K562 (cell line): Measurements from ENCODE around the gene PRKCE. TPM values are rescaled to one million over a fixed set of nuclear protein-coding genes. Genes with fewer than 3 reads are reported as not detected.

Source experiments
- ATAC-seq: fragments of 200-7000 bp; cut with Tn5 transposase; 3 replicates; pipeline ENCODE4 v1.9.1; 2020; ENCODE audit warnings: moderate library complexity
- BruUV-seq: library from RNA; stranded (reverse); fragments of 400-500 nt; replicated peaks from 2 replicates; lab custom pipeline; 2021; lab: Mats Ljungman, UMichigan
- CTCF ChIA-PET: fragments of 300-600 bp; formaldehyde crosslinking; extraction: SDS; loops from one replicate; lab custom pipeline; 2021; ENCODE audit warnings: low intra/inter-chr PET ratio; lab: Yijun Ruan, JAX
- POLR2A ChIA-PET: fragments of 300-600, 350-650 bp; sonication (Branson Sonifier 250); formaldehyde crosslinking; extraction: SDS; loops from one replicate; lab custom pipeline; 2021; ENCODE audit warnings: antibody characterized with exemption, inconsistent platforms; lab: Yijun Ruan, JAX
- DNase-seq, 4 experiments: peaks; one replicate each; pipeline versions ENCODE4 v3.0.0 to v3.0.0-alpha.2; 2011 to 2018; ENCODE audit warnings: low spot score in 3 of 4, mixed read lengths in 3 of 4; ENCODE audit errors: extremely low read depth in 1 of 4
- FAIRE-seq: peaks from 2 replicates; lab custom pipeline; 2011; peaks lifted over from hg19 to GRCh38; lab: Jason Lieb, UNC
- H2AFZ ChIP-seq: 2 replicates; pipeline ENCODE4 v1.6.0; 2011; ENCODE audit warnings: low read depth, low read length, control low read depth, inconsistent platforms
- H3K27ac ChIP-seq: fragments of 200-600 bp; 3 replicates; pipeline ENCODE4 v1.8.0; 2011; ENCODE audit warnings: low read depth, mild to moderate bottlenecking, control low read depth, inconsistent platforms, low read length, moderate library complexity, mixed read lengths; ENCODE audit errors: extremely low read depth
- H3K27me3 ChIP-seq, 2 experiments: fragments of 300-600 bp in 1 of 2; 2 replicates in 1 of 2; 3 replicates in 1 of 2; pipeline versions ENCODE4 v1.6.0 to v1.8.0; 2011; ENCODE audit warnings: inconsistent platforms in 2 of 2, low read length in 2 of 2, mild to moderate bottlenecking in 1 of 2, mixed read lengths in 1 of 2, moderate library complexity in 1 of 2; ENCODE audit not compliant: control insufficient read depth in 2 of 2, insufficient read depth in 2 of 2
- H3K36me3 ChIP-seq: fragments of 300-600 bp; 3 replicates; pipeline ENCODE4 v1.8.0; 2011; ENCODE audit warnings: mild to moderate bottlenecking, low read length, inconsistent platforms; ENCODE audit not compliant: control insufficient read depth, insufficient read depth
- H3K4me1 ChIP-seq, 2 experiments: fragments of 200-600 bp in 1 of 2; replicated peaks in 1 of 2; 2 replicates in 1 of 2; 3 replicates in 1 of 2; pipeline versions ENCODE4 v1.5.1 to v1.8.0; 2011; ENCODE audit warnings: inconsistent platforms in 2 of 2, low read length in 2 of 2, mild to moderate bottlenecking in 1 of 2, mixed read lengths in 1 of 2, moderate library complexity in 1 of 2; ENCODE audit not compliant: control insufficient read depth in 2 of 2, insufficient read depth in 2 of 2
- H3K4me2 ChIP-seq: 2 replicates; pipeline ENCODE4 v1.6.1; 2011; ENCODE audit warnings: low read length, control low read depth, inconsistent platforms, mixed read lengths; ENCODE audit not compliant: insufficient read depth
- H3K4me3 ChIP-seq: fragments of 200-600 bp; sonication (generic), shearing (Covaris generic); 2 replicates; pipeline ENCODE4 v1.5.1; 2016; ENCODE audit warnings: control low read depth, inconsistent platforms
- H3K79me2 ChIP-seq: fragments of 200-600 bp; 3 replicates; pipeline ENCODE4 v1.8.0; 2011; ENCODE audit warnings: low read length, inconsistent platforms; ENCODE audit not compliant: control insufficient read depth, insufficient read depth
- H3K9ac ChIP-seq, 2 experiments: 2 replicates each; pipeline versions ENCODE4 v1.6.0 to v1.6.1; 2011; ENCODE audit warnings: low read depth in 2 of 2, low read length in 2 of 2, control low read depth in 1 of 2, inconsistent platforms in 1 of 2, mild to moderate bottlenecking in 1 of 2, mixed read lengths in 1 of 2; ENCODE audit not compliant: insufficient read depth in 1 of 2
- H3K9me1 ChIP-seq: one replicate; pipeline ENCODE4 v1.6.0; 2011; ENCODE audit warnings: inconsistent platforms, mild to moderate bottlenecking, low read length, moderate library complexity; ENCODE audit not compliant: control insufficient read depth, insufficient read depth
- H3K9me3 ChIP-seq: replicated peaks from 2 replicates; pipeline ENCODE4 v1.5.1; 2011; ENCODE audit warnings: low read depth, low read length, inconsistent platforms; ENCODE audit not compliant: control insufficient read depth, insufficient read depth
- H4K20me1 ChIP-seq: replicated peaks from 2 replicates; pipeline ENCODE4 v1.6.1; 2011; ENCODE audit warnings: low read length, inconsistent platforms, mixed read lengths; ENCODE audit not compliant: control insufficient read depth, insufficient read depth
- ID3 ChIP-seq, 2 experiments: fragments of 250-450 bp in 1 of 2; fragments of 450-650 bp in 1 of 2; sonication (Bioruptor Pico) in 1 of 2; IDR thresholded peaks; 2 replicates each; pipeline versions ENCODE4 v1.6.1 to v1.8.0; 2016 to 2021; ENCODE audit warnings: mild to moderate bottlenecking in 2 of 2, moderate library complexity in 2 of 2, missing compliant biosample characterization in 1 of 2, missing genetic modification characterization in 1 of 2
- NCOR1 ChIP-seq: fragments of 450-650 bp; IDR thresholded peaks from 2 replicates; pipeline ENCODE4 v1.6.1; 2016; ENCODE audit warnings: mild to moderate bottlenecking, moderate library complexity
- SP2 ChIP-seq: IDR thresholded peaks from 2 replicates; pipeline ENCODE4 v1.6.1; 2011; ENCODE audit warnings: mild to moderate bottlenecking, low read depth, low read length, moderate library complexity; ENCODE audit not compliant: poor library complexity, severe bottlenecking; ENCODE audit errors: extremely low read depth
- SREBF2 ChIP-seq: sonication (generic); formaldehyde crosslinking; IDR thresholded peaks from 2 replicates; pipeline ENCODE4 v1.4.0; 2020; ENCODE audit warnings: mild to moderate bottlenecking, missing genetic modification reagents
- ZNF444 ChIP-seq: fragments of 250-450 bp; sonication (Bioruptor Pico); IDR thresholded peaks from 2 replicates; pipeline ENCODE4 v1.4.0; 2020; ENCODE audit warnings: mild to moderate bottlenecking, moderate library complexity
- WGBS: fragments of 100-300 bp; shearing (Covaris generic); methylation state at CpG from one replicate; pipeline ENCODE4 v1.1.6; 2016; ENCODE audit warnings: low coverage, mixed read lengths; ENCODE audit not compliant: insufficient coverage; ENCODE audit errors: missing lambda C conversion rate; 5-methylcytosine and 5-hydroxymethylcytosine counted together
- in situ Hi-C: fragments of 300-500 bp; cut with MboI; formaldehyde crosslinking; loops from 4 replicates; pipeline ENCODE4 v1.15.0; 2018; ENCODE audit warnings: inconsistent platforms, mixed read lengths
- intact Hi-C: fragments of 100-400 bp; cut with micrococcal nuclease; formaldehyde crosslinking; loops from 2 replicates; pipeline ENCODE4 v1.14.2; 2022
- polyA plus RNA-seq, 8 experiments: library from polyadenylated mRNA; depleted of rRNA in 4 of 8; stranded (reverse) in 5 of 8; unstranded in 3 of 8; fragments of >200 nt; fragmentation: Nextera tagmentation in 2 of 8; fragmentation: Illumina TruSeq in 1 of 8; extraction: Ambion mirVana in 2 of 8; extraction: Trizol in 1 of 8; gene quantifications; 2 replicates each; pipeline versions ENCODE4 v1.2.1 to v1.2.3, GENCODE V29; 2011 to 2014; ENCODE audit warnings: inconsistent platforms in 1 of 8, missing spikeins in 1 of 8
- total RNA-seq, 7 experiments: library from RNA; depleted of rRNA in 6 of 7; stranded (reverse); fragments of >200 nt in 6 of 7; fragmentation: Illumina TruSeq in 2 of 7; extraction: Trizol in 2 of 7; gene quantifications; 2 replicates each; pipeline versions ENCODE4 v1.2.1 to v1.2.3, GENCODE V29; 2011 to 2021; ENCODE audit warnings: low replicate concordance in 1 of 7

PRKCE gene
- total and polyA plus RNA-seq, 9 of the 15 experiments (the other 6 are each of a cell fraction or from before 2014, with no cell fraction given) = 0.06 to 1.0 (median 0.22) TPM; not detected in 1

GRCh38 chr2:45844796-45845457 is 193.5 kb downstream of the PRKCE start:
- ATAC-seq (no peak), DNase-seq (no peak), FAIRE-seq (no peak)
- H4K20me1 ChIP-seq = no peaks in the 10 kb centered on the region
- H3K4me1 ChIP-seq = no peaks in the 10 kb centered on the region
- POLR2A ChIA-PET = interaction anchor here (0.7 kb wide), 1 partner anchor 996 kb away, joined by 3 read pairs; no protein-coding TSS in a partner anchor
- in situ Hi-C loops (no loop called here), intact Hi-C loops (no loop called here)
- H3K27me3 ChIP-seq = peaks cover 12 to 21% of the 10 kb centered on the region in 2 experiments; a peak in 4 of 5 replicates
- BruUV-seq = no TSS peak
- no peak overlapping the region for H2AFZ ChIP-seq
- no peak overlapping the region for H3K4me3 ChIP-seq
- H3K4me2 ChIP-seq = no peak overlapping the region
- H3K36me3 ChIP-seq = no peaks in the 10 kb centered on the region
- H3K27ac ChIP-seq = no peak overlapping the region
- H3K9ac ChIP-seq = no peak overlapping the region
- WGBS = 0% methylated on average over 3 of the region's 3 CpGs
- no peaks in the 10 kb centered on the region for H3K79me2 ChIP-seq
- H3K9me3 ChIP-seq = no peaks in the 10 kb centered on the region
- CTCF ChIA-PET = no interaction called here
- no peak for TF ChIP-seq NCOR1
- TF ChIP-seq SREBF2 = no peak
- no peak for TF ChIP-seq ZNF444 (CRISPR knock-in tag)
- TF ChIP-seq ID3 (CRISPR knock-in tag; IDR thresholded peaks at IDR 0.05) = no peak
- no peak for TF ChIP-seq ID3 (tag; IDR thresholded peaks at IDR 0.05)
- no peak for TF ChIP-seq SP2
- TF ChIP-seq, all 486 proteins: peak for 0
- no peaks in the 10 kb centered on the region for H3K9me1 ChIP-seq
